22Rv1 (cell line): ENCODE measurements around the gene KIRREL3.

ENCODE experiments used
- H3K27ac ChIP-seq: fragments of 450-650 bp; 2 replicates; pipeline ENCODE4 v1.5.1; 2017
- ZFX ChIP-seq: fragments of 450-650 bp; IDR thresholded peaks from 2 replicates; pipeline ENCODE4 v1.6.1; 2017; ENCODE audit warnings: antibody characterized with exemption, borderline replicate concordance
- TF ChIP-seq, protein P1 (sequence below): fragments of 450-650 bp; IDR thresholded peaks from 2 replicates; pipeline ENCODE4 v1.5.1; 2017; ENCODE audit warnings: mild to moderate bottlenecking

Gene KIRREL3

DNA sequence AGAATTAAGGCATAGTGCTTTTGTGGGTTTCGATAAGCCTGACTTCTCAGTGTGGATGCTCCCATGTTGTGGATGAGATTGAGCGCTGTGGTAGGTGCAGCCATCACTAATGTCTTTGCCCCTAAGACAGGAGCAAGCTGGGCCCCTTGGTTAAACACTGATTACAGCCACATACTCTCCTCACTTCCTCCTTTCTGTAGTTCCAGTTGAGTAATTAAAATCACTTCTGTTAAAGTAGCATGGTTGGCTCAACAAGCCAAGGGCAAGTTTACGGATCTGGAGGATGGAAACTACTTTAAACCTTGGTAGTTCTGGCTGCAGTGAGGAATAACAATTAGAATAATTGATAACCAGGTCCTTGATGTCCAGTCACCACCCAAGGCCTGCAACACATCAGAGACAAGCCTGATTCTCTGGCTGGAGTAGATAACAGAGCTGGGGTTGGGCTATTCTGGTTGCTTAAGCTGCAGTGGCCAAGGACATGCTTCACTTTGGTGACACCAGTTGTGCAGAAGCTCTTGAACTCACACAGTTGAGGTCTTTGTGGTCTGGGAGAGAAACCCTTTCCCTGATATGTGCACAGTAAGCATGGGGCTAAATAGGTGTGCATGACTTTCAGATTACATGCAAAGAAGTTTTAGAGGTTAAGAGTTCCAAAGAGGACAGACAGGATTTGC lies 81.3 kb downstream of the KIRREL3 start:
- no peak overlapping the region for H3K27ac ChIP-seq
- TF ChIP-seq, protein P1, sequence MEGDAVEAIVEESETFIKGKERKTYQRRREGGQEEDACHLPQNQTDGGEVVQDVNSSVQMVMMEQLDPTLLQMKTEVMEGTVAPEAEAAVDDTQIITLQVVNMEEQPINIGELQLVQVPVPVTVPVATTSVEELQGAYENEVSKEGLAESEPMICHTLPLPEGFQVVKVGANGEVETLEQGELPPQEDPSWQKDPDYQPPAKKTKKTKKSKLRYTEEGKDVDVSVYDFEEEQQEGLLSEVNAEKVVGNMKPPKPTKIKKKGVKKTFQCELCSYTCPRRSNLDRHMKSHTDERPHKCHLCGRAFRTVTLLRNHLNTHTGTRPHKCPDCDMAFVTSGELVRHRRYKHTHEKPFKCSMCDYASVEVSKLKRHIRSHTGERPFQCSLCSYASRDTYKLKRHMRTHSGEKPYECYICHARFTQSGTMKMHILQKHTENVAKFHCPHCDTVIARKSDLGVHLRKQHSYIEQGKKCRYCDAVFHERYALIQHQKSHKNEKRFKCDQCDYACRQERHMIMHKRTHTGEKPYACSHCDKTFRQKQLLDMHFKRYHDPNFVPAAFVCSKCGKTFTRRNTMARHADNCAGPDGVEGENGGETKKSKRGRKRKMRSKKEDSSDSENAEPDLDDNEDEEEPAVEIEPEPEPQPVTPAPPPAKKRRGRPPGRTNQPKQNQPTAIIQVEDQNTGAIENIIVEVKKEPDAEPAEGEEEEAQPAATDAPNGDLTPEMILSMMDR: no peak
- TF ChIP-seq ZFX: no peak

DNA sequence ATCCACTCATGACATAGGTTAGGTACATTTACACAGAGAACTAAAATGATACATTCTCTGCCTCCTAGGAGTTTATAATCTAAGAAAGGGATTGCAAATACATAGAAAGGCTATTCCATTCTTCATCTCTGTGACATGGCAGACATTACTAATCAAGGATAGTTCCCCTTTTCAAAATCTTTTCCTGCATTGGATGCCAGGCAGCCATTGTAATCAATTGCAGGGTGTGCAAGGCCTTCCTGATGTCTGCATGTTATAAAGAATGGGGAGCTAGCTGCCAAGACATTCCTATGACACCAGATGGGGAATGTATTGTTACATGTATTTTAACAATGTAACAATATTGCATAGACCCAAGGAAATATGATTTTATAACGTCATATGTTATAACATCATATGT lies 82.0 kb downstream of the KIRREL3 start:
- TF ChIP-seq ZFX: no peak
- TF ChIP-seq, protein P1: no peak
- no peak overlapping the region for H3K27ac ChIP-seq

- no peak overlapping the region for H3K27ac ChIP-seq
These were observed 82.9 kb downstream of the KIRREL3 start for GRCh38 chr11:126917531-126918204.

DNA sequence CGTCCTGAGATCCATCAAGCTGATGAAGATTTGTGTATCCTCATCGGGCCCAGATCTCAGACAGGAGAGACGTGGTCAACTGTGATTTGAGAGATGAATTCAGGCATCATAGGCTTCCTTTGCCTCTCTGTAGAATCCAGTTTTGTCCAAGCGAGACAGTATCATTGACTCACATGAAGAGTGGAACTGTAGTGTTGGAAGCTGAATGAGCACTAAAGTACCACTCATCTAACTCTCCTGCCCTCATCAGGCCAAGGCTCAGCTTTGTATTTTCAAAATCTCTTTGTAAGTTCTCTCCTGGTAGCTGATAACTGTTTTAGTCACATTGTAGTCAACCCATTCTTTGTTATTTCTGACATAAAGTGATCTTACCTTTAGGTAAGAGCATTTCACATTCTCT lies 85.1 kb downstream of the KIRREL3 start:
- H3K27ac ChIP-seq: no peak overlapping the region
- TF ChIP-seq, protein P1: no peak
- TF ChIP-seq ZFX: no peak

More at GRCh38 chr11:126917531-126918204, 82.9 kb downstream of the KIRREL3 start:
- TF ChIP-seq, protein P1: no peak
- no peak for TF ChIP-seq ZFX

GRCh38 chr11:126914941-126915340 lies 85.6 kb downstream of the KIRREL3 start:
- H3K27ac ChIP-seq: no peak overlapping the region
- TF ChIP-seq, protein P1: no peak
- no peak for TF ChIP-seq ZFX

- TF ChIP-seq, protein P1: no peak
- no peak overlapping the region for H3K27ac ChIP-seq
These were observed 86.4 kb downstream of the KIRREL3 start for GRCh38 chr11:126914166-126914565.

DNA sequence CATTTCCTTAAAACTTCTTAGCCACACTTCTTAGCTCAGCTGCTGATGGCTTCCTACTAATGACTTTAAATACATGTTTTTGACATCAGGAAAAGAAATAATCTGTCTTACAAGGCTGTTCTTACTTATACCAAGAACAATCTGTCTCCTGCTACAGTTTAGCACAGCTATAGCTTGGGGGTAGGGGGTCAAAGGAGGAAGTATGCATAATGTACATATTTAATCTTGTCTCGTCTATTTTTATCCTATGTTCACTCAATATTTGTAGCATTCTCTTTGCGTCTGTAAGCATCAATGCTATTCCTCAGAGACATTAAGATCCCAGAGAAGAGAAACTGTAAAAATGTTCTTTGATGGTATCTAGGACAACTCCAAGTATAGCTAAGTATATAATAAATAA lies 96.0 kb downstream of the KIRREL3 start:
- TF ChIP-seq, protein P1: no peak
- TF ChIP-seq ZFX: no peak
- H3K27ac ChIP-seq: no peak overlapping the region
